Activated T-cell treated with anti-CD3 and anti-CD28 coated beads for 1 hour (primary cell): ENCODE measurements around the gene LHFPL2.
"Not testable (repeated sequence)": the region's sequence is repeated elsewhere in the genome, so short reads cannot be mapped to it uniquely, and the experiment has no call there.

Experiments
- DNase-seq: peaks from one replicate; pipeline ENCODE4 v3.0.0-alpha.2; 2020; ENCODE audit warnings: low read depth

LHFPL2 gene

GRCh38 chr5:78467752-78468357 is 180.7 kb downstream of the LHFPL2 start:
- no peak for DNase-seq

- no peak for DNase-seq
Measured at GRCh38 chr5:78467140-78467539, 181.4 kb downstream of the LHFPL2 start.

- no peak for DNase-seq
Measured at GRCh38 chr5:78458843-78459242, 189.7 kb downstream of the LHFPL2 start.

GRCh38 chr5:78457507-78457906 is 191.1 kb downstream of the LHFPL2 start:
- not testable (repeated sequence) for DNase-seq

GRCh38 chr5:78449103-78449502 is 199.5 kb downstream of the LHFPL2 start:
- no peak for DNase-seq

GRCh38 chr5:78447775-78448424 is 200.7 kb downstream of the LHFPL2 start:
- no peak for DNase-seq
